HFFc6 (cell line): ENCODE data around the gene LMAN2L. TPM values are rescaled to one million over a fixed set of nuclear protein-coding genes. Genes with fewer than 3 reads are reported as not detected.

ENCODE experiments used
- DNase-seq: peaks from one replicate; pipeline ENCODE4 v3.0.0-alpha.2; 2018
- H3K27ac Mint-ChIP-seq: 2 replicates; pipeline ENCODE4 v1.8.0; 2020; ENCODE audit warnings: mild to moderate bottlenecking, mixed read lengths
- H3K27me3 Mint-ChIP-seq: 2 replicates; pipeline ENCODE4 v1.8.0; 2021; ENCODE audit warnings: mild to moderate bottlenecking, moderate library complexity, mixed read lengths; ENCODE audit not compliant: insufficient read depth
- H3K36me3 Mint-ChIP-seq: 2 replicates; pipeline ENCODE4 v1.8.0; 2021; ENCODE audit warnings: low read depth, mixed read lengths
- H3K4me1 Mint-ChIP-seq: 2 replicates; pipeline ENCODE4 v1.8.0; 2020; ENCODE audit warnings: low read depth, mixed read lengths
- H3K4me3 Mint-ChIP-seq: 2 replicates; pipeline ENCODE4 v1.8.0; 2020; ENCODE audit warnings: mild to moderate bottlenecking, moderate library complexity, mixed read lengths
- H3K9me3 Mint-ChIP-seq: 2 replicates; pipeline ENCODE4 v1.8.0; 2020; ENCODE audit warnings: mild to moderate bottlenecking, mixed read lengths
- CTCF ChIP-seq: fragments of 200-600 bp; sonication (generic); IDR thresholded peaks from 2 replicates; pipeline ENCODE4 v1.5.0; 2021; ENCODE audit warnings: antibody characterized with exemption, mild to moderate bottlenecking
- total RNA-seq, 6 experiments: library from RNA; stranded (reverse); fragmentation: NEBNext Ultra II Directional; extraction: Animal tissue kit (Norgen Biotek cat#: 25700); gene quantifications; 2 replicates in 1 of 6; 3 replicates in 5 of 6; pipeline ENCODE4 v1.2.3, GENCODE V29; 2021

LMAN2L gene
- total RNA-seq, 6 experiments from 2014 or later, result 24.3 to 27.7 (median 26.4) TPM

- H3K9me3 Mint-ChIP-seq, result no peaks in the 10 kb centered on the region
These were observed 49.4 kb downstream of the LMAN2L start for GRCh38 chr2:96690306-96691021.

GRCh38 chr2:96689431-96689991, 50.4 kb downstream of the LMAN2L start:
- no peak overlapping the region for H3K4me3 Mint-ChIP-seq
- H3K4me1 Mint-ChIP-seq, result peaks cover 3% of the 10 kb centered on the region; the same call in 1 of the 2 replicates
- H3K27me3 Mint-ChIP-seq, result peaks cover 2% of the 10 kb centered on the region
- H3K9me3 Mint-ChIP-seq, result no peaks in the 10 kb centered on the region
- no peak for DNase-seq
- no peaks in the 10 kb centered on the region for H3K36me3 Mint-ChIP-seq
- H3K27ac Mint-ChIP-seq, result no peak overlapping the region
- TF ChIP-seq CTCF, result no peak

More at GRCh38 chr2:96690306-96691021, 49.4 kb downstream of the LMAN2L start:
- TF ChIP-seq CTCF, result no peak
- DNase-seq, result no peak
- H3K36me3 Mint-ChIP-seq, result no peaks in the 10 kb centered on the region
- H3K4me3 Mint-ChIP-seq, result no peak overlapping the region
- no peaks in the 10 kb centered on the region for H3K4me1 Mint-ChIP-seq
- H3K27ac Mint-ChIP-seq, result no peak overlapping the region
- H3K27me3 Mint-ChIP-seq, result peaks cover 2% of the 10 kb centered on the region

DNA sequence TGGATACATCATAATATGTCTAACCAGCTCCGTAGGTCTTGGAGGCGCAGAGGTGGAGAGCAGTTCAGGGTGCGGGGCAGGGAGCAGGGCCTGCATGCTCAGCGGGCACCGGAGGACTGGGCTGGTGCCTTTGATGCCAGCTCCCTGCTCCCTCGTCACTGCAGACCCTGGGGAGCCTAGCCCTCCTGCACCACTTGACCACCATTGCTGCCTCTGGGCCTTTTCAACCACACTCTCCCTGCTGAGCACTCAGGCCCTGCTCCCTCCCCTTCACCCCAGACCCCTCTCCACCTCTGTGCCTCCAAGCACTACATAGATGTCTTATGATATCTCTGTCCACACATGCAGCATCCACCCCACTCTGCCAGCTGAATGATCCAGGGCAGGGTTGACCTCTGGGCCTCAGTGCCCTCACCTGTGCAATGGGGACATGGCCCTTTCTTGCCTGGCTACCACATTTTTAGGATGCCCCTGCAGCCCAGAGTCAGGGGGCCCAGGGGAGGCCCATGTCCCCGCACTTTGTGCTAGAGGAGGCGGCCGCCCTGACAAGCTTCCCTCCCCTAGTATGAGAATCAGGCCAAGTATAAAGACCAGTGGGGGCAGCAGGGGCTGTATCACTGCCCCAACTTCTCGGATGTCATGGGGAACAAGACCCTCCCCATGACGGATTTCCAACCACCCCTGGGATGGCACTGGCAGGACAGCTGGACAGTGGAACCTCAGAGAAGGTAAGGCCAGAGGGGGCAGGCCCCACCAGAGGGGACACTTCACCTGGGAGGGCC, 51.0 kb downstream of the LMAN2L start:
- peaks cover 5% of the 10 kb centered on the region; the same call in 1 of the 2 replicates for H3K4me1 Mint-ChIP-seq
- H3K36me3 Mint-ChIP-seq, result no peaks in the 10 kb centered on the region
- no peak overlapping the region for H3K4me3 Mint-ChIP-seq

GRCh38 chr2:96687711-96688640, 51.9 kb downstream of the LMAN2L start:
- no peak for DNase-seq
- Mint-ChIP-seq H3K27me3 (peaks cover 5% of the 10 kb centered on the region), H3K36me3 (no peaks in the 10 kb centered on the region), H3K4me1 (peaks cover 5% of the 10 kb centered on the region; the same call in 1 of the 2 replicates), H3K27ac (no peak overlapping the region), H3K4me3 (no peak overlapping the region), H3K9me3 (no peaks in the 10 kb centered on the region)
- no peak for TF ChIP-seq CTCF

More for the DNA sequence above, 51.0 kb downstream of the LMAN2L start:
- Mint-ChIP-seq H3K27me3 (peaks cover 2% of the 10 kb centered on the region), H3K27ac (no peak overlapping the region), H3K9me3 (no peaks in the 10 kb centered on the region)
- no peak for TF ChIP-seq CTCF
- no peak for DNase-seq

- Mint-ChIP-seq H3K4me1 (peaks cover 5% of the 10 kb centered on the region; the same call in 1 of the 2 replicates), H3K27ac (no peak overlapping the region), H3K36me3 (no peaks in the 10 kb centered on the region), H3K9me3 (no peaks in the 10 kb centered on the region), H3K4me3 (no peak overlapping the region), H3K27me3 (peaks cover 5% of the 10 kb centered on the region)
- no peak for TF ChIP-seq CTCF
- DNase-seq, result no peak
These were observed 52.6 kb downstream of the LMAN2L start for GRCh38 chr2:96687266-96687665.
